Neural crest cell (in vitro differentiated cells): ENCODE measurements around the gene KSR1. TPM values are rescaled to one million over a fixed set of nuclear protein-coding genes. Genes with fewer than 3 reads are reported as not detected.

ENCODE experiments used
- DNase-seq: peaks from one replicate; pipeline ENCODE4 v3.0.0; 2021; ENCODE audit warnings: low read depth, mixed read lengths, low spot score
- H3K27ac Mint-ChIP-seq: one replicate; pipeline ENCODE4 v1.8.0; 2021; ENCODE audit warnings: mild to moderate bottlenecking, mixed read lengths; ENCODE audit not compliant: unreplicated experiment
- H3K27me3 Mint-ChIP-seq: 2 replicates; pipeline ENCODE4 v1.8.0; 2021; ENCODE audit warnings: low read depth, mild to moderate bottlenecking, mixed read lengths
- H3K36me3 Mint-ChIP-seq: 2 replicates; pipeline ENCODE4 v1.8.0; 2021; ENCODE audit warnings: low read depth, mild to moderate bottlenecking, mixed read lengths
- H3K4me1 Mint-ChIP-seq: 2 replicates; pipeline ENCODE4 v1.8.0; 2021; ENCODE audit warnings: mixed read lengths
- H3K4me3 Mint-ChIP-seq: one replicate; pipeline ENCODE4 v1.8.0; 2021; ENCODE audit warnings: mild to moderate bottlenecking, mixed read lengths
- H3K9me3 Mint-ChIP-seq: 2 replicates; pipeline ENCODE4 v1.8.0; 2021; ENCODE audit warnings: mixed read lengths
- total RNA-seq: library from RNA; stranded (reverse); gene quantifications from 2 replicates; pipeline ENCODE4 v1.2.1, GENCODE V29; 2021
- TF ChIP-seq, protein P1 (sequence below): fragments of 200-600 bp; sonication (generic); conservative IDR thresholded peaks from 2 replicates; pipeline ENCODE4 v1.5.0; 2021; ENCODE audit warnings: antibody characterized with exemption, mild to moderate bottlenecking

KSR1 gene
- total RNA-seq, 1 donor from 2014 or later = 28.0 TPM

GRCh38 chr17:27596566-27597187 is 140.4 kb downstream of the KSR1 start:
- DNase-seq = no peak
- H3K27ac Mint-ChIP-seq = peak overlapping the region; percentile 44
- H3K27me3 Mint-ChIP-seq = no peaks in the 10 kb centered on the region
- no peak overlapping the region for H3K4me3 Mint-ChIP-seq
- no peaks in the 10 kb centered on the region for H3K36me3 Mint-ChIP-seq
- TF ChIP-seq, protein P1, sequence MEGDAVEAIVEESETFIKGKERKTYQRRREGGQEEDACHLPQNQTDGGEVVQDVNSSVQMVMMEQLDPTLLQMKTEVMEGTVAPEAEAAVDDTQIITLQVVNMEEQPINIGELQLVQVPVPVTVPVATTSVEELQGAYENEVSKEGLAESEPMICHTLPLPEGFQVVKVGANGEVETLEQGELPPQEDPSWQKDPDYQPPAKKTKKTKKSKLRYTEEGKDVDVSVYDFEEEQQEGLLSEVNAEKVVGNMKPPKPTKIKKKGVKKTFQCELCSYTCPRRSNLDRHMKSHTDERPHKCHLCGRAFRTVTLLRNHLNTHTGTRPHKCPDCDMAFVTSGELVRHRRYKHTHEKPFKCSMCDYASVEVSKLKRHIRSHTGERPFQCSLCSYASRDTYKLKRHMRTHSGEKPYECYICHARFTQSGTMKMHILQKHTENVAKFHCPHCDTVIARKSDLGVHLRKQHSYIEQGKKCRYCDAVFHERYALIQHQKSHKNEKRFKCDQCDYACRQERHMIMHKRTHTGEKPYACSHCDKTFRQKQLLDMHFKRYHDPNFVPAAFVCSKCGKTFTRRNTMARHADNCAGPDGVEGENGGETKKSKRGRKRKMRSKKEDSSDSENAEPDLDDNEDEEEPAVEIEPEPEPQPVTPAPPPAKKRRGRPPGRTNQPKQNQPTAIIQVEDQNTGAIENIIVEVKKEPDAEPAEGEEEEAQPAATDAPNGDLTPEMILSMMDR = no peak
- no peaks in the 10 kb centered on the region for H3K9me3 Mint-ChIP-seq
- peaks cover 7% of the 10 kb centered on the region for H3K4me1 Mint-ChIP-seq

- DNase-seq = no peak
- Mint-ChIP-seq H3K4me3 (no peak overlapping the region), H3K36me3 (no peaks in the 10 kb centered on the region), H3K4me1 (peaks cover 10% of the 10 kb centered on the region), H3K9me3 (no peaks in the 10 kb centered on the region), H3K27ac (no peak overlapping the region), H3K27me3 (no peaks in the 10 kb centered on the region)
- TF ChIP-seq, protein P1 = no peak
Measured at GRCh38 chr17:27597188-27597580, 140.9 kb downstream of the KSR1 start.

GRCh38 chr17:27597783-27598320 is 141.6 kb downstream of the KSR1 start:
- no peak overlapping the region for H3K4me3 Mint-ChIP-seq
- peaks cover 10% of the 10 kb centered on the region for H3K4me1 Mint-ChIP-seq
- H3K36me3 Mint-ChIP-seq = no peaks in the 10 kb centered on the region
- no peaks in the 10 kb centered on the region for H3K27me3 Mint-ChIP-seq
- TF ChIP-seq, protein P1 = no peak
- no peak overlapping the region for H3K27ac Mint-ChIP-seq
- DNase-seq = no peak
- no peaks in the 10 kb centered on the region for H3K9me3 Mint-ChIP-seq

GRCh38 chr17:27598337-27599050 is 142.2 kb downstream of the KSR1 start:
- H3K9me3 Mint-ChIP-seq = no peaks in the 10 kb centered on the region
- H3K27ac Mint-ChIP-seq = no peak overlapping the region

GRCh38 chr17:27600471-27600870 is 144.2 kb downstream of the KSR1 start:
- no peak overlapping the region for H3K27ac Mint-ChIP-seq
- no peak overlapping the region for H3K4me3 Mint-ChIP-seq
- DNase-seq = no peak
- H3K9me3 Mint-ChIP-seq = no peaks in the 10 kb centered on the region
- peaks cover 14% of the 10 kb centered on the region for H3K4me1 Mint-ChIP-seq
- TF ChIP-seq, protein P1 = no peak
- no peaks in the 10 kb centered on the region for H3K36me3 Mint-ChIP-seq
- H3K27me3 Mint-ChIP-seq = no peaks in the 10 kb centered on the region

More at GRCh38 chr17:27598337-27599050, 142.2 kb downstream of the KSR1 start:
- Mint-ChIP-seq H3K36me3 (no peaks in the 10 kb centered on the region), H3K4me1 (peaks cover 14% of the 10 kb centered on the region), H3K4me3 (no peak overlapping the region), H3K27me3 (no peaks in the 10 kb centered on the region)
- DNase-seq = no peak
- TF ChIP-seq, protein P1 = no peak
